ENCODE data around the gene SCN11A.
"Not testable (repeated sequence)": the region's sequence is repeated elsewhere in the genome, so short reads cannot be mapped to it uniquely, and the experiment has no call there.

Gene SCN11A

DNA sequence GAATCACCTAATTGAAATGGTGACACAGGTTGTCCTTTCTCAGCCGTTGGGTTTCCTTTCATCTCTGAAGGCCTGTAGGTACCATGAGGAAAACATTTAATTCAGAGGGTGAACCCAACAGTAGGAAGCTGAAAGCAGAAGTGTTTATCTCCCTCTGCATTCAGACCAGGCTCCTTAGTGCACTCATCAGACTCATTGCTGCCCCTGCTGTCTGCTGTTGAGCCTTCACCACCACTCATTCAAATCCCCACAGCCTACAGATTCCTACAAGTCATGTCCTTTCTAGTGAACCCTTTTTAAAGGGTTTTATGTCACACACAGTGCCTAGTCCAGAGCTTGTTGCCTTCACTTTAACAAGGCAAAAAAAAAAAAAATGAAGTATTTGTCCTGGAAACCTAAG lies 13.5 kb upstream of the SCN11A start:
- no peak for DNase-seq (ENCODE audit: low read depth)

- DNase-seq (ENCODE audit: low read depth), result no peak
Observed at GRCh38 chr3:39064646-39065045, 12.9 kb upstream of the SCN11A start.

- DNase-seq (ENCODE audit: low read depth), result no peak
Observed at GRCh38 chr3:39063143-39063542, 11.4 kb upstream of the SCN11A start.

DNA sequence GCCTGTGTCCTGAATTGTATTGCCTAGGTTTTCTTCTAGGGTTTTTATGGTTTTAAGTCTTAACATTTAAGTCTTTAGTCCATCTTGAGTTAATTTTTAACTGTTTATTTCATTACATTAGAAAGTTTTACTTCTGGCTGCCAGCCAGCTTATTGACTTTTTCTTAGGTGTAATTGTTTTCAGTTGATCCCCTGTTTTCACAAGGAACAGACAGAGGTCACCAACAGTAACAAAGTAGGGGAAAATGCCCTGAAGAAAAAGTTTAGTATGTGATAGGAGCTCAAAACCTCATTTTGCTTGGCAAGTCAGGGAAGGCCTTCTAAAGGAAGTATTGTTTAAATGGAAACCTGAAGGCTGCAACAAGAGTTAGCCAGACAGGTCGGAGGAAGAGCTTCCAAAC lies 10.4 kb upstream of the SCN11A start:
- no peak for DNase-seq (ENCODE audit: low read depth)

DNA sequence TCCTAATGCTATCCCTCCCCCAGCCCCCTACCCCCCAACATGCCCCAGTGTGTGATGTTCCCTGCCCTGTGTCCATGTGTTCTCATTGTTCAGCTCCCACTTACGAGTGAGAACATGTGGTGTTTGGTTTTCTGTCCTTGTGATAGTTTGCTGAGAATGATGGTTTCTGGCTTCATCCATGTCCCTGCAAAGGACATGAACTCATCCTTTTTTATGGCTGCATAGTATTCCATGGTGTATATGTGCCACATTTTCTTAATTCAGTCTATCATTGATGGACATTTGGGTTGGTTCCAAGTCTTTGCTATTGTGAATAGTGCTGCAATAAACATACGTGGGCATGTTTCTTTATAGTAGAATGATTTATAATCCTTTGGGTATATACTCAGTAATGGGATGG lies 9.5 kb upstream of the SCN11A start:
- not testable (repeated sequence) for DNase-seq (ENCODE audit: low read depth)

- no peak for DNase-seq (ENCODE audit: low read depth)
Observed at GRCh38 chr3:39056151-39056550, 4.4 kb upstream of the SCN11A start.

GRCh38 chr3:39053696-39054095 lies 2.0 kb upstream of the SCN11A start:
- no peak for DNase-seq (ENCODE audit: low read depth)

- no peak for DNase-seq (ENCODE audit: low read depth)
Observed at GRCh38 chr3:39052583-39052982, 839 bp upstream of the SCN11A start.

DNA sequence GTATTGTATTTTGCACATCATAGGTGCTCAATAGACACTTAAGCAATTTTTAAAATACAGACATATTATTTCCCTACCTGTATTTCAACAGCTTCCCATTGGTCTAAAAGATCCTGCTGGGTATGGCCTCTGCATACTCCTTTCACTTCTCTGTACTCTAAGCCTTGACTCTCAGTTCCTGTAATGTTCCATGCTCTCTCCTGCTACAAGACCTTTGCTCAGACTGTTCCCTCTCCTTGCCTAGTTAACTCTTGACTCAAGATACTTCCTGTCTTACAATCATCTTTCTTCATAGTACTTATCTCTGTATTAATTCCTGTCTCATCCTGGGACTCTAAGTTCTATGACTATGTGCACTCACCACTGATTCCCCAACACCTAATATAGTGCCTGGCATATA lies 1.7 kb downstream of the SCN11A start:
- DNase-seq (ENCODE audit: low read depth), result no peak

DNA sequence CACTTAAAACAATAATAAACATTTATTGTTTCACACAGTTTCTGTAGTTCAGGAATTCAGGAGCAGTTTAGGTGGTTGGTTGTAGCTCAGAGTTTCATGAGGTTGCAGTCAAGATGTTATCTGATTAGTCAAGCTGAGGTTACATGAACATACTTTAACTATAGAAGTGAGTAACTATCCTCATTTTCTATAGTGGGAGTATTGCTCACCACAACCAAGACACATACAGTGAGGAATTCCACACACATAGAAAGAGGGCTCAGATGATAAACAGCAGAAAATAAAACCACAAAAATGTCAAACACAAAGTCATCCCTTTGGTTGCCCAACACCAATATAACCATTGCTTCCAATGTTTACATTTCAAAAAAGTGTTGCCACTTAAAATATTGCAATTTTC lies 13.6 kb downstream of the SCN11A start:
- DNase-seq (ENCODE audit: low read depth), result no peak

DNA sequence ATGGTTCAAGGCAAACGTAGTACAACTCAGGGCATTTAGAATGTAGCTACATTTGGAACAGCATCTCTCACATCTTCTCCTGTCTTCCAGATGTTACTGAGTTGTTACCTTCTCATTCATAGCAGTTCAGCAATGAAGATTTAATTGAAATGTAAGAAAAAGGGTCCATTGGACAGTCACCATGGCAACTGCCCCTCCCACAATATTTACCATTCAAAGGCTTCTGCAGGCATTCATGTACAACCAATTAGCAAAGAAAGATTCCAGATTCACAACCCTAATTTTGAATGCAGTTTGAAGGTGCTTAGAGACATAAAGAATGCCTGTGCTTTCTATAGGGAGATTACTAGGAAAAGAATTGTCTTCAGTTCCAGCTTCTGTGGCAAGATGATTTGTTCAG lies 22.2 kb downstream of the SCN11A start:
- no peak for DNase-seq (ENCODE audit: low read depth)

- no peak for DNase-seq (ENCODE audit: low read depth)
Observed at GRCh38 chr3:39028546-39028945, 23.2 kb downstream of the SCN11A start.

DNA sequence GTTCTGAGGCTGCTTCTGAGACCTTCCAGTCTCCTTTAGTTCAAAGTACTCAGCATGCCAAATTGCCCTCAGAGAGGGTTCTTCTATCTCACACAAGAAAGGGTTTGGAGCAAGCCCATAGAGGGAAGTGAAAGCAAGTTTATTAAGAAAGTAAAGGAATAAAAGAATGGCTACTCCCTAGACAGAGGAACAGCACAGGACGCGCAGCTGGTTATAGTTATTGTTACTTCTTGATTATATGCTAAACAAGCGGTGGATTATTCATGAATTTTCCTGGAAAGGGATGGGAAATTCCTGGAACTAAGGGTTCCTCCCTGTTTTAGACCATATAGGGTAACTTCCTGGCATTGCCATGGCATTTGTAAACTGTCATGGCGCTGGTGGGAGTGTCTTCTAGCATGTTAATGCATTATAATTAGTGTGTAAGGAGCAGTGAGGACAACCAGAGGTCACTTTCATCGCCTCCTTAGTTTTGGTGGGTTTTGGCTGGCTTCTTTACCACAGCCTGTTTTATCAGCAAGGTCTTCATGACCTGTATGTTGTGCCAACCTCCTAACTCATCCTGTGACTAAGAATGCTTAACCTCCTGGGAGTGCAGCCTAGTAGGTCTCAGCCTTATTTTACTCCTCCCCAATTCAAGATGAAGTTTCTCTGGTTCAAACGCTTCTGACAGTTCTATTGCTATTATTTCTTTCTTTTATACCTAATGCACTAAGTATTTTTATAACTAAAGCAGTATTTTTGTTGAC lies 26.3 kb downstream of the SCN11A start:
- no peak for DNase-seq (ENCODE audit: low read depth)

GRCh38 chr3:39024497-39024896 lies 27.2 kb downstream of the SCN11A start:
- no peak for DNase-seq (ENCODE audit: low read depth)

DNA sequence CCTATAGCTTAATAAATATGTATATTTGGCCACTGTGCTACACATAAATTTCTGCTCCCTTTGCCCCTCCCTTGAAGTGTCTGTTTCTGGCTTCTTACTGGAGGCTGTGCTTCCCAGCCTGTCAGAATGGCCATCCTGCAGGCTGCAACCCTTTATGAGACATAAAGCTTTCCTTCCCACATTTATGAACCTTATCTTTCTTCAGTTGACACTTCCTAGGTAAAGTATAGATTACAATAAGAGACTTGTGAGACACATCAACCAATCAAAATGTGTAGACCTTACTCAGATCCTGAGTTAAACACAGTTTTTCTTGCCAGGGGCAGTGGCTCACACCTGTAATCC lies 29.5 kb downstream of the SCN11A start:
- DNase-seq (ENCODE audit: low read depth), result no peak

DNA sequence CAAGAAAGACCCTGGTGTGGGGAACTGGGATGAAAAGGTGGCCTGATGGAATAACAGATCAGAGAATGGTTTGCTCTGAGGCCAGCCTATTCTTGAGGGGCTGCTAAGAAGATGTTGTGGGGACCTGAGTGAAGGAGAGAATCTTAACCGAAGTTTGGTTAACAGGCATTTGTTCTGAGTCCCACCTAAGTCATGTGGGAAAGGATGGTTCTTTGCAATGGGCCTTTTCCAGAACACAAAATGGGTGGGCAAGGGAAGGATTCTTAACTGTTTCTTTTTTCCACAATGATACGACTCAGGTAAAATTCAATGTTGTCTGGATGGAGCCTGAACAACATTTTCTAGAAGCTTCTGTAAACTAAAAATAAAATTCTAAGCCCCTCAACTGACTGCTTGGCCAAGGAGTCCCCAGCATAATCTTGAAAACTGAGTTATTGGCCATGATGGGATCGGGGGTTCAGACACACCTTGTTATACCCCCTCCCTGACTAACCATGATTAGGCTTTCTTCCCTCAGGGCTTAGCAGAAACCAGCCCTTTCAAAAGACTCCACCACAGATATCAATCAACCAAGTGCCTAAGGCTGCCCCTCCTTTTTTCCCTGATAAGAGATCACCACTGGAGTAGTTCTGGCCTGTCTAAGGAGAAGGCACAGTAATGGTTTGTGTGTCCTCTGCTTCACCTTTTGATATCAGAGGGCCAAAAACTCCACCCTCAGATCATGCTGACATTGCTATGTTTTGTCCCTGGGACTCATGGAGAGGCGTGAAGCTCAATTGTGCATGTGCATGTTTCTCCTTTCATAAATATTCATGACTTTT lies 30.1 kb downstream of the SCN11A start:
- no peak for DNase-seq (ENCODE audit: low read depth)

- no peak for DNase-seq (ENCODE audit: low read depth)
Observed at GRCh38 chr3:39021029-39021428, 30.7 kb downstream of the SCN11A start.

DNA sequence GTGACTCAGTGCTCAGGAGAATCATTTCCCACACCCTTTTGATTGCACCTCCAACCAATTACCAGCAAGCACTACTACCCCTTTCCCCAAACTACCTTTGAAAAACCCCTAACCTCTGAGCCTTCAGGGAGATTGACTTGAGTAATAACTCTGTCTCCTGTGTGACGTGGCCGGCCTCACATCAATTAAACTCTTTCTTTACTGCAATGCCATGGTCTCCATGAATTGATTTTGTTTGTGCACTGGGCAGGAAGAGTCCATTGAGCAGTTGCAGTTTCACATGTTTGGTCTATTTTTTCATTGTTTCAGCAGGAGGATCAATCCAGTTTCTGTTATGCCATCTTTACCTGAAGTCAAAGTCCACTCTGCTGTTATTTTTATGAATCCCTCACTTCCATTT lies 32.4 kb downstream of the SCN11A start:
- DNase-seq (ENCODE audit: low read depth), result no peak

- no peak for DNase-seq (ENCODE audit: low read depth)
Observed at GRCh38 chr3:39015418-39015817, 36.3 kb downstream of the SCN11A start.

DNA sequence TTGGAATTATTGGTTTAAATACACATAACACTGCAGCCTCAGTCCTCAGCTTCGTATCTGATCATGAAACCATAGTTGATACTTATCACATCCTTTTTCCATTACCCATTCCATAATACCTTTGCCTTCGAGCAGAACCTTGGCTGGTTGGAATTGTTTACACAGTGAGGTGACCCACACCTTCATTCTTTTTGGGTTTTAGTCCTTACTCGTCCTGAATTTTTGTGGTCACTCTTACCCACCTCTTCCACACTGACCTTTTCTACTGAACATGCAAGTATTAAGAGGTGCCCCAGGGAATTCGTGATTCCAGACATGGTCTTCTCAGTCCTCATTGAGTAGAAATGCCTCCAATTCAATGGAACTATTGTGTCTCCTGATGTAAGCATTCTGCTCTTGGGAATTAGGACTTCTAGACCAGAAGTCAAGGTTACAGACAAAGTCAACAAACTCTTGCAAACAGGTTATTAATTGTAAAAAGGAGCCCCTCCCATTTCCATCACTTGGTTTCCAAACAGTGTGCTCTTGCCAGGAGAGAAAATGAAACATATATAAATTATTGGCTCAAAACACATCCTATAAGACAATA lies 37.7 kb downstream of the SCN11A start:
- DNase-seq (ENCODE audit: low read depth), result no peak

GRCh38 chr3:39013289-39013688 lies 38.5 kb downstream of the SCN11A start:
- DNase-seq (ENCODE audit: low read depth), result no peak

DNA sequence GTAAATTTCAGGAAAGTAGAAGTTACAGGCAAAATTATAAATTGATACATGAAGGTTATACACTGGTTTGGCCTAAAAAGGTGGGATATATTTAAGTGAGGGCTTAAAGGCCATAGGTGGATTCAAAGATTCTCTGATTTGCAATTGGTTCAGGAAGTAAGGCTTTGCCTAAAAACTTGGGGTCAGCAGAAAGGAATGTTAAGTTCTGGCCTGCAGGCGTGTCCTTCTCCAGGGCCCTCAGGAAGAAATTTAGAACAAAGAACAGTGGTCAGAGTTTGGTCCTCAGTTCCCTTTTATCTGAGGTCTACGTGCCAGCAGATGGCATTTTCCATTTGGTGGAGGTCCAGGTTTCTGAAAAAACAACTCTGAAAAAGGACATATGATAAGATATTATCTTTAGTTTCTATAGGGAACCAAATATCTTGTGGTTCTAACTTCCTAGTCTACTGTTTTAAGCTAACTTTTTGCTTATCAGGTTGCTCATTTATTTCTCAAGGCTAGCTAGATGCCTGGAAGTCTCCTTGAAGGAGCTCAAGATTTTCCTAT lies 40.5 kb downstream of the SCN11A start:
- no peak for DNase-seq (ENCODE audit: low read depth)

DNA sequence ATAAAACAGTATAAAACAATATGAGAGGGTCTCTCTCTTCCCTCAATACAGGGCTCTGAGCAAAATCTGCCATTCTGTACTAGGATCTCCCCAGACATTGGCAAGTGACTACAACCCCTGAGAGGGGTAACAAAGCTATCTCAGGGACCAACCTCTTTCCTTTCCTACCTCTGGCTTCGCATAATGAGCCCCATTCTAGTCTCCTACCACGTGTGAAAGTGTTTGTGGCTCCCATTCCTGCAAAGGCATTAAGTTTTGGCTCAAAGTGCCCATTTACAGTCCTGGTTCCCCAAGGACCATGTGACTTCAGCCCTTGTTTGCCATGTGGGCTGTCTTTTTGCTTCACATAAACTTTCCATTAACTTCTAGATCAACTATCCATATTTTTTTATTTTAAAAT lies 46.4 kb downstream of the SCN11A start:
- no peak for DNase-seq (ENCODE audit: low read depth)

Data from activated T-helper 1 cell treated with Interleukin-2 at 50 U/mL for 16 hours (primary cell).